AG10803 (cell line): ENCODE measurements around the gene LIMS1.
"Not testable (repeated sequence)": the region's sequence is repeated elsewhere in the genome, so short reads cannot be mapped to it uniquely, and the experiment has no call there.

Source experiments
- DNase-seq: peaks from one replicate; pipeline ENCODE4 v3.0.0; 2010; ENCODE audit warnings: low read depth
- H3K4me3 ChIP-seq: 2 replicates; pipeline ENCODE4 v1.5.1; 2011; ENCODE audit warnings: mild to moderate bottlenecking, low read length, control low read depth
- TF ChIP-seq, protein P1 (sequence below): conservative IDR thresholded peaks from 2 replicates; pipeline ENCODE4 v1.5.1; 2011; ENCODE audit warnings: mild to moderate bottlenecking, low read length, control low read depth, inconsistent platforms

The LIMS1 gene

GRCh38 chr2:108591163-108591562 lies 56.9 kb downstream of the LIMS1 start:
- DNase-seq, result no peak
- TF ChIP-seq, protein P1, sequence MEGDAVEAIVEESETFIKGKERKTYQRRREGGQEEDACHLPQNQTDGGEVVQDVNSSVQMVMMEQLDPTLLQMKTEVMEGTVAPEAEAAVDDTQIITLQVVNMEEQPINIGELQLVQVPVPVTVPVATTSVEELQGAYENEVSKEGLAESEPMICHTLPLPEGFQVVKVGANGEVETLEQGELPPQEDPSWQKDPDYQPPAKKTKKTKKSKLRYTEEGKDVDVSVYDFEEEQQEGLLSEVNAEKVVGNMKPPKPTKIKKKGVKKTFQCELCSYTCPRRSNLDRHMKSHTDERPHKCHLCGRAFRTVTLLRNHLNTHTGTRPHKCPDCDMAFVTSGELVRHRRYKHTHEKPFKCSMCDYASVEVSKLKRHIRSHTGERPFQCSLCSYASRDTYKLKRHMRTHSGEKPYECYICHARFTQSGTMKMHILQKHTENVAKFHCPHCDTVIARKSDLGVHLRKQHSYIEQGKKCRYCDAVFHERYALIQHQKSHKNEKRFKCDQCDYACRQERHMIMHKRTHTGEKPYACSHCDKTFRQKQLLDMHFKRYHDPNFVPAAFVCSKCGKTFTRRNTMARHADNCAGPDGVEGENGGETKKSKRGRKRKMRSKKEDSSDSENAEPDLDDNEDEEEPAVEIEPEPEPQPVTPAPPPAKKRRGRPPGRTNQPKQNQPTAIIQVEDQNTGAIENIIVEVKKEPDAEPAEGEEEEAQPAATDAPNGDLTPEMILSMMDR, result no peak
- H3K4me3 ChIP-seq, result no peak overlapping the region

- TF ChIP-seq, protein P1, result peak; percentile 30; the same call in 1 of the 2 replicates
- no peak overlapping the region for H3K4me3 ChIP-seq
- DNase-seq, result peak; percentile 95
Observed at GRCh38 chr2:108593547-108594098, 59.4 kb downstream of the LIMS1 start.

GRCh38 chr2:108594132-108594981 lies 60.1 kb downstream of the LIMS1 start:
- TF ChIP-seq, protein P1, result no peak; the same call in 1 of the 2 replicates
- peak overlapping the region; percentile 11 for H3K4me3 ChIP-seq
- peak; percentile 90 for DNase-seq

- H3K4me3 ChIP-seq, result no peak overlapping the region
- TF ChIP-seq, protein P1, result no peak
- peak; percentile 96 for DNase-seq
Observed at GRCh38 chr2:108594982-108595464, 60.8 kb downstream of the LIMS1 start.

DNA sequence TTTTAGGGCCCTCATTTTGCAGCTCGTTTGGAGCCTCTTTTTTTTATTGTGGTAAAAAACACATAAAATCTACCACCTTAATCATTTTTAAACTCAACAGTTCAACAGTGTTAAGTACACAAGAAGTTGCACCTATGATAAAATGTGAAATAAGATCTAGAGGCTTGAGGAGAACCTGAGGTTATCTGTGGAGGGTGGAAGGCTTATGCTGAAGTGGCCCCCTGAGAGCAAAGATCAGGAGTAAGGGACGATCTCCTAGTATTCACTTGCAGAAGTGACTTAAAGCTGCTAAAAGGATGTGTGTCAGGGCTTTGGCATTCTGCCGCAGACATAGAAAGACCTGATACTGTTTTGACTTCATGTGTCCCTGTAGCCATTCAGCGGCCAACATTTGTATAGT lies 61.5 kb downstream of the LIMS1 start:
- not testable (repeated sequence) for H3K4me3 ChIP-seq, DNase-seq

- not testable (repeated sequence) for H3K4me3 ChIP-seq
- TF ChIP-seq, protein P1, result peak; percentile 29
- DNase-seq, result peak; percentile 83
Observed at GRCh38 chr2:108597105-108597744, 63.0 kb downstream of the LIMS1 start.

GRCh38 chr2:108601199-108601598 lies 66.9 kb downstream of the LIMS1 start:
- H3K4me3 ChIP-seq, DNase-seq: not testable (repeated sequence)

DNA sequence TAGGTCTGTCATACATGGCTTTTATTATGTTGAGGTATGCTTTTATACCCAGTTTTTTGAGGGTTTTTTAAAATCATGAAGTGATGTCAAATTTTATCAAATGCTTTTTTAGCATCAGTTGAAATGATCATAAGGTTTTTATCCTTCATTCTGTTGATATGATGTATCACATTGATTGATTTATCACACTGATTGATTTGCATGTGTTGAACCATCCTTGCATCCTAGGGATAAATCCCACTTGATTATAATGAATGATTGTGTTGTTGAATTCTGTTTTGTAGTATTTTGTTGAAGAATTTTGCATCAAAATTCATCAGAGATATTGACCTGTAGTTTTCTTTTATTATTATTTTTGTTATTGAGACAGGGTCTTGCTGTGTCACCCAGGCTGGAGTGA lies 68.2 kb downstream of the LIMS1 start:
- TF ChIP-seq, protein P1, result no peak
- no peak for DNase-seq
- H3K4me3 ChIP-seq, result no peak overlapping the region
